ENCODE results near the gene KLK10.

DNA sequence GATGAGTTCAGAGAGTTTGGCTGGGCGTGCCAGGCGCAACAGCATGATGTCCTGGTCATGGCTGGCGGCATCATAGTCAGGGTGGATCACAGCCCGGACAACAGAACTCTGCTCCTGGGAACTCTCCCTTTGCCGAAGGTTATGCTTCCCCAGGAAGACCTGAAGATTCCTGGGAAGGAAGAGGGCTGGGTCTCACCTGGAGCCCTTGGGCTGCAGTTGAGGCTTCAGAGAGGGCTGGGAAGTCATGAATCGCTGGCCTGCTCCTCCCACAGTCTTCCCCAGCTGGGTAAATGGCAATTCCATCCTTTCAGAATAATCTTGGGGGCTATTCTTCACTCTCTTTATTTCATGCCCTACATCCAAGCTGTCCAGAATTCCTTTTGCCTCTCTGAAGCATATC is 56.1 kb downstream of the KLK10 start:
- TF ChIP-seq, protein P1, sequence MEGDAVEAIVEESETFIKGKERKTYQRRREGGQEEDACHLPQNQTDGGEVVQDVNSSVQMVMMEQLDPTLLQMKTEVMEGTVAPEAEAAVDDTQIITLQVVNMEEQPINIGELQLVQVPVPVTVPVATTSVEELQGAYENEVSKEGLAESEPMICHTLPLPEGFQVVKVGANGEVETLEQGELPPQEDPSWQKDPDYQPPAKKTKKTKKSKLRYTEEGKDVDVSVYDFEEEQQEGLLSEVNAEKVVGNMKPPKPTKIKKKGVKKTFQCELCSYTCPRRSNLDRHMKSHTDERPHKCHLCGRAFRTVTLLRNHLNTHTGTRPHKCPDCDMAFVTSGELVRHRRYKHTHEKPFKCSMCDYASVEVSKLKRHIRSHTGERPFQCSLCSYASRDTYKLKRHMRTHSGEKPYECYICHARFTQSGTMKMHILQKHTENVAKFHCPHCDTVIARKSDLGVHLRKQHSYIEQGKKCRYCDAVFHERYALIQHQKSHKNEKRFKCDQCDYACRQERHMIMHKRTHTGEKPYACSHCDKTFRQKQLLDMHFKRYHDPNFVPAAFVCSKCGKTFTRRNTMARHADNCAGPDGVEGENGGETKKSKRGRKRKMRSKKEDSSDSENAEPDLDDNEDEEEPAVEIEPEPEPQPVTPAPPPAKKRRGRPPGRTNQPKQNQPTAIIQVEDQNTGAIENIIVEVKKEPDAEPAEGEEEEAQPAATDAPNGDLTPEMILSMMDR (IDR thresholded peaks at IDR 0.05): no peak
- TF ChIP-seq POLR2A (IDR thresholded peaks at IDR 0.05; ENCODE audit: low read depth) (no peak), POLR2AphosphoS5 (IDR thresholded peaks at IDR 0.05) (no peak), EP300 (IDR thresholded peaks at IDR 0.05) (no peak)

Data from esophagus muscularis mucosa (tissue), 4 donors.